HG03025 (cell line): Measurements from ENCODE around the gene TPSD1.
"Not testable (repeated sequence)": the region's sequence is repeated elsewhere in the genome, so short reads cannot be mapped to it uniquely, and the experiment has no call there.

Experiments used
- ATAC-seq: cut with Tn5 transposase; IDR thresholded peaks from one replicate; pipeline ENCODE4 v1.9.1; 2021; ENCODE audit warnings: mild to moderate bottlenecking, moderate library complexity; ENCODE audit not compliant: unreplicated experiment, low FRiP score

Gene TPSD1

GRCh38 chr16:1255276-1256122 is at the start of gene TPSD1:
Gene TPSD1 (plus strand): TSS chr16:1256069. CDS start chr16:1256281, 212 bp downstream.
- ATAC-seq, result not testable (repeated sequence)

DNA sequence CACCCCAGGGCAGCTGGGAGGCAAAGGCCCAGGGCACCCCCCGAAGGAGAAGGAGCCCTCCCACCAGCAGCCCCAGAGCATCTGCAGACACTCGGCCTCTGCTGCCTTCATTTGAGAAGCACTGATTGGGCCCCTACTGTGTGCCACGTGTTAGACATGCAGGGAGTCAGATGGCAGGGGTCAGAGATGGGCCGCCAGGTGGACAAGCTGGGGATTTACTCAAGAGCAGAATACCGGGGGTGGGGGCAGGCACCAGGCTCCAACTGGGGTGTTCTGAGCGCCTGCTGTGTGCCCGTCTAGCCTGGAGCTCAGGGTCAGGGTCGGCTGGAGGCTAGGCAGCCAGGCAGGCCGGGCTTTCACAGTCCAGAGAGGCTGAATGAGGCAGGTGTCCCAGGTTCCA is 49.5 kb upstream of the TPSD1 start:
- ATAC-seq, result no peak

- ATAC-seq, result no peak
Observed at GRCh38 chr16:1206786-1207185, 49.1 kb upstream of the TPSD1 start.

- no peak for ATAC-seq
Observed at GRCh38 chr16:1208239-1208830, 47.5 kb upstream of the TPSD1 start.

DNA sequence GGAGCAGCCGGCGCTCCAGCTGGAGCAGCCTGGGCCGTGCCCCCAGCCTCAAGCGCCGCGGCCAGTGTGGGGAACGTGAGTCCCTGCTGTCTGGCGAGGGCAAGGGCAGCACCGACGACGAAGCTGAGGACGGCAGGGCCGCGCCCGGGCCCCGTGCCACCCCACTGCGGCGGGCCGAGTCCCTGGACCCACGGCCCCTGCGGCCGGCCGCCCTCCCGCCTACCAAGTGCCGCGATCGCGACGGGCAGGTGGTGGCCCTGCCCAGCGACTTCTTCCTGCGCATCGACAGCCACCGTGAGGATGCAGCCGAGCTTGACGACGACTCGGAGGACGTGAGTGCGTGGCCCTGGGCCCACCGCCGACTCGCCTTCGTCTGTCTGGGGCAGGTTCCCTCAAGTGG is 46.8 kb upstream of the TPSD1 start:
- no peak for ATAC-seq

DNA sequence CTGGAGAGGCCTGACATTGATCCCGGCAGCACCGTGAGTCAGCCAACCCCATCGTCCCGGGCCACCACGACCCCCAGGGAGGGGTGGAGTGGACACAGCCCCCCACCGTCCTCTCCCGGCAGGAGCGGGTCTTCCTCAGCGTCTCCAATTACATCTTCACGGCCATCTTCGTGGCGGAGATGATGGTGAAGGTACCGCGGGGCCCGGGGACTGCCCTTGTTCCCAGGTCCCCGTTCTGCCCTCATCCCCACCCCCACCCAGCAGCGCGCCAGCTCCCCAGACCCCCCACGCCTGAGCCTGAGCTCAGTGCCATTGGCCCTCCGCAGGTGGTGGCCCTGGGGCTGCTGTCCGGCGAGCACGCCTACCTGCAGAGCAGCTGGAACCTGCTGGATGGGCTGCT is 45.4 kb upstream of the TPSD1 start:
- ATAC-seq, result no peak

DNA sequence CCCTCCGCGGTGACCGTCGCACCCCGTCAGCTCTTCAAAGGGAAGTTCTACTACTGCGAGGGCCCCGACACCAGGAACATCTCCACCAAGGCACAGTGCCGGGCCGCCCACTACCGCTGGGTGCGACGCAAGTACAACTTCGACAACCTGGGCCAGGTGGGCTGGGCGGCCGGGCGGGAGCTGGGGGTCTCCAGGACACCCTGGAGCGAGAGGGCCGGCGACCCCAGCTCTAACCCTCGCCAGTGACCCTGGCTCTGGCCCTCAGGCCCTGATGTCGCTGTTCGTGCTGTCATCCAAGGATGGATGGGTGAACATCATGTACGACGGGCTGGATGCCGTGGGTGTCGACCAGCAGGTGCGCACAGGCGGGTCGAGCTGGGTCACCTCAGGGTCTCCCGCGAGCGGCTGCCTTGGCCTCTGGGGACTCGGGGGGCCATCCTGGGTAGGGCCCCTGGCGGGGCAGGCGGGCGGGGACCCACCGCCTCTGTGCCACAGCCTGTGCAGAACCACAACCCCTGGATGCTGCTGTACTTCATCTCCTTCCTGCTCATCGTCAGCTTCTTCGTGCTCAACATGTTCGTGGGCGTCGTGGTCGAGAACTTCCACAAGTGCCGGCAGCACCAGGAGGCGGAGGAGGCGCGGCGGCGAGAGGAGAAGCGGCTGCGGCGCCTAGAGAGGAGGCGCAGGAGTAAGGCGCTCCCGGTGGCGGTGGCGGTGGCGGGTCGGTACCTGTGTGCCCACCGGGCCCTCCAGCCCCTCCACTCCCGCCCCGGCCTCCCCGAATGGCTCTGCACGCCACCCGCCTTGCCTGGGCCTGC is 44.2 kb upstream of the TPSD1 start:
- ATAC-seq, result no peak

DNA sequence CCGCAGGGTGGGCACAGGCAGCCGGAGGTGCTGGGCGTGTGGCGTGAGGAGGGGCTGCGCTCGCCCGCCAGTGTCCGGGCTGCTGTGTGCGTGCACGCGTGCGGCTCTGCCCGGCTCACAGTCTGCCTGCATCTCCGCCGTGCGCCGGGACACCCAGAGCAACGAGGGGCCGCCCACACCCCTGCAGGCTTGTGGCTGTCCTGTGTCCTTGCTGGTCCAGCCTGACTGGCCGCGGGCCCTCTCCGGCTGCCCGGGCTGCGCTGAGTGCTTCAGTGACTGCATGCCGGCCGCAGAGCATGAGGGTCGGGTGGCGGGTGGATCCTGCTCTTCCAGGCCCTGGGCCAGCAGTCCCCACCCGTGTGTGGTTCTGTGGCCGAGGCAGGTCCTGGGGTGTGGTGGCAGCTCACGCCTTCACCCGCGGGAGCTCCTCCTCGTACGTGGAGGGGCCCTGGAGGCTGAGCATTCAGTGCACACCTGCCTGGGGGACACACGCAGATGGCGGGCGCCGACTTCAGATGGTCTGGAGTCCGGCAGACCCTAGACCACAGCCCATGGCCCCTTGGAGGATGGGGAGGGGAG is 43.2 kb upstream of the TPSD1 start:
- no peak for ATAC-seq

DNA sequence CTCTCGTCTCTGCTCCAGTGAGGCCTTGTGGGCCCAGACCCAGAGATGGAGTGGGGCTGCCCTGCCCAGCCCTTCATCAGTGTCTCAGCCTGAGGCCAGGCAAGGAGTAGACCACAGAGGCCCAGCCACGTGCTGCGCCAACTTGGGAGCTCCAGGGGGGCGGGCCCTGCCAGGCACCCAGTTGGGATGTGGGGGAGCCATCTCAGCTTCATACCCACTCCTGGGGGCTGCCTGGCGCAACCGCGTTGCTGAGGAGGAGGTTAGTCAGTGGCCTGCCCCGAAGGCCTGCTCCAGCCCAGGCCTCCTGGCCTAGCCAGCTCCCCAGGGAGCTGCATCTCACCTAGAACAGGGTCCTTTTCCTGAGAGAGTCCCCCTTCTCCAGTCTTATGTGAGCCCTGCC is 42.6 kb upstream of the TPSD1 start:
- no peak for ATAC-seq

GRCh38 chr16:1213796-1214372 is 42.0 kb upstream of the TPSD1 start:
- ATAC-seq, result no peak

DNA sequence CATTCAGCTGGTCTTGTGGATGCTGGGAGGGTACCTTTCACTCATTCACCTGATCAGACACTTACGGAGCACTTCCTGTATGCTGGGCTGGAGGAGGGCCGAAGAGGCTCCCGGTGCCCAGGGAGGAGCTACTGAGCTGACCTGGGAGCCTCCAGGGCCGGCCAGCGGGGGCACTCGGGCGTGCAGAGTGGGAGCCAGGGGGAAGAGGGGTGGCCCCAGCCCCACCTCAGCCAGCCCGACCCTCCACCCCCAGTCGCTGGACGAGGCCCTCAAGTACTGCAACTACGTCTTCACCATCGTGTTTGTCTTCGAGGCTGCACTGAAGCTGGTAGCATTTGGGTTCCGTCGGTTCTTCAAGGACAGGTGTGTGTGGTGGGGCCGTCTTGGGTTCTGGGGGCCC is 41.1 kb upstream of the TPSD1 start:
- no peak for ATAC-seq

DNA sequence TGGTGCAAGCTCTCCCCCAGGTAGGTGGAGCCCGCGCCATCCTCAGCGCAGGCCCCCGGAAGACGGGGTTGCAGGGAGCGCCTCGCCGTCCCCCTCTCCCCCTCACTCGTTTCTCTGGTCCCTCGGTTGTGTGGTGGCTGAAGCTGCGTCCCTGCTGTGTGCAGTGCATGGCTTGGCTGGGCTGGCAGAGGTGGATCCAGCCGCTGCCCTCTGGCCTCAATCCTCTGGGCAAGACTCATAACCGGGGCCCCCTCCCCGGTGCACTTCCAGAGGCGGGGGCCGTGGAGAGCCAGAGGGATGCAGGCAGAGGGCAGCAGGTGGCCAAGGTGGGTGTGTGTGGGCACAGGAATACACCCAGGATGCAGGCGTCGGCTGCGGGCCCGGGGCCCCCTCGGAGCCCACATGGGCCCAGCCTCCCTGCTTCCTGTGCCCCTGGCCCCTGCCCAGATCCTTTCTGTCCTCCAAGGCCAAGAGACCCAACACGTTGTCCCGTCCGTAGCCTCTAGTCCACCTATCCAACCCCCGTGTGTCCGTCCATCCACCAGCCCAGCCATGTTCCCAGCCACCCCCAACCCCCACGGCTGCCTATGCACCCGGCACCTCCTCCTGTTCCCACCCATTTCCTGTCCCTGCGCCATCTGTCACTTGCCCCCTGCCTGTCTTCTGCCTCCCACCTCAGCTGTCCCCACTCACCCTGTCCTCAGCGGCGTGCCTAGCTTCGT is 40.1 kb upstream of the TPSD1 start:
- no peak for ATAC-seq

DNA sequence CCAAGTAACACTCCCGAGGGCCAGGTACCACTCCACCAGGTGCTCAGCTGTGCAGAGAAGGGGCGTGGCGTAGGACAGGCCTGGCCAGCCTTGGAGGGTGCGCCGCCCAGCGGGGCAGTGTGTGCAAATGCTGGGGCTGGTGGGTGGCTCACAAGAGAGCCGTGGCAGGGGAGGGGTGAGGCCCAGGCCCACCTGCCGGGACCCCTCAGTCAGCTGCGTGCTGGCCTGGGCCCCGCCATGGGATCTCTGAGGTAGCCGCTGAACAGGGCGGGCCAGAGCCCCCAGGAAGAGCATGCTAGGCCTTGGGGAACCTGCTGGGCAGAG is 39.6 kb upstream of the TPSD1 start:
- no peak for ATAC-seq

DNA sequence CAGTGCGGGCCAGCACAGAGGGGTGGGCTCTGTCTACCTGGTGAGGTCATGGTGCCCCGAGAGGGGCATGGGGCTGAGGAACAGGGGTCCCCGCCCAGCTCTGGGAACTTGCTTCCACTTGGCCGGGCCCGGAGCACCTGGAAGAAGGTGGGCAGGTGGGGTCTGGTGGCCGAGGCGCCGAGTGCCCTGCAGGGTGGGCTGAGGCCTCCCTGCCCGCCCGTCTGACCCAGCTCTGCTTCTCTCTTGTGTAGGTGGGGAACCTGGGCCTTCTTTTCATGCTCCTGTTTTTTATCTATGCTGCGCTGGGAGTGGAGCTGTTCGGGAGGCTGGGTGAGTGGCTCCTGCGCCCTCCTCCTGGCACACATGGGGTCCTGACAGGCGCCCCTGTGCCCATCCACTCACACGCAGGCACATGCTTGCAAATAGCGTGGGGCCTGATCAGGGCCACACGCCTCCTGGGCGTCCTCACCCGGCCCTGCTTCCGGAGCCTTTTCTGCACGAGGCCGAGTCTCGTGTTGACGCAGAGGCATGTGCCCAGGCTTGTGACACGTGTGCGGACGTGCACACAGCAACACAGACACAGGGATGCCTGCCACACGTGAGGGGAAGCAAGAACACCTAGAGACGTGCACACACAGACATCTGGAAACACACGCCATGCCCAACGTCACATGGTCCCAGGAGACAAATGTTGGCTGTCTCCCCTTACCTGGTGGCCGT is 39.0 kb upstream of the TPSD1 start:
- no peak for ATAC-seq

GRCh38 chr16:1217526-1217925 is 38.3 kb upstream of the TPSD1 start:
- no peak for ATAC-seq

GRCh38 chr16:1218061-1218929 is 37.6 kb upstream of the TPSD1 start:
- no peak for ATAC-seq

GRCh38 chr16:1218930-1219611 is 36.8 kb upstream of the TPSD1 start:
- no peak for ATAC-seq

DNA sequence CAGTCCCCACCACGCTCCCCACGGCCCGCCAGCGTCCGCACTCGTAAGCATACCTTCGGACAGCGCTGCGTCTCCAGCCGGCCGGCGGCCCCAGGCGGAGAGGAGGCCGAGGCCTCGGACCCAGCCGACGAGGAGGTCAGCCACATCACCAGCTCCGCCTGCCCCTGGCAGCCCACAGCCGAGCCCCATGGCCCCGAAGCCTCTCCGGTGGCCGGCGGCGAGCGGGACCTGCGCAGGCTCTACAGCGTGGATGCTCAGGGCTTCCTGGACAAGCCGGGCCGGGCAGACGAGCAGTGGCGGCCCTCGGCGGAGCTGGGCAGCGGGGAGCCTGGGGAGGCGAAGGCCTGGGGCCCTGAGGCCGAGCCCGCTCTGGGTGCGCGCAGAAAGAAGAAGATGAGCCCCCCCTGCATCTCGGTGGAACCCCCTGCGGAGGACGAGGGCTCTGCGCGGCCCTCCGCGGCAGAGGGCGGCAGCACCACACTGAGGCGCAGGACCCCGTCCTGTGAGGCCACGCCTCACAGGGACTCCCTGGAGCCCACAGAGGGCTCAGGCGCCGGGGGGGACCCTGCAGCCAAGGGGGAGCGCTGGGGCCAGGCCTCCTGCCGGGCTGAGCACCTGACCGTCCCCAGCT is 35.7 kb upstream of the TPSD1 start:
- no peak for ATAC-seq
